A673 (cell line): ENCODE data around the gene NT5E. TPM values are rescaled to one million over a fixed set of nuclear protein-coding genes. Genes with fewer than 3 reads are reported as not detected.

Experiments
- BruUV-seq: library from RNA; stranded (reverse); fragments of 400-500 nt; replicated peaks from 2 replicates; lab custom pipeline; 2021; lab: Mats Ljungman, UMichigan
- CTCF ChIA-PET: fragments of 300-600 bp; sonication (Branson Sonifier 250); formaldehyde crosslinking; loops from one replicate; lab custom pipeline; 2022; ENCODE audit warnings: antibody characterized with exemption; lab: Charles Lee
- POLR2A ChIA-PET: fragments of 300-600 bp; sonication (Branson Sonifier 250); formaldehyde crosslinking; loops from one replicate; lab custom pipeline; 2022; ENCODE audit warnings: antibody characterized with exemption; ENCODE audit not compliant: low non-redundant PET; lab: Charles Lee
- DNase-seq: peaks from one replicate; pipeline ENCODE4 v3.0.0-alpha.2; 2015; ENCODE audit warnings: low spot score
- H3K27ac ChIP-seq: fragments of 200-600 bp; sonication (generic); 2 replicates; pipeline ENCODE4 v1.5.1; 2016; ENCODE audit warnings: mixed run types, low read depth, mild to moderate bottlenecking, mixed read lengths, antibody characterized with exemption, low read length; ENCODE audit not compliant: poor library complexity, severe bottlenecking
- H3K27me3 ChIP-seq: fragments of 200-600 bp; sonication (generic); replicated peaks from 2 replicates; pipeline ENCODE4 v1.6.1; 2017; ENCODE audit warnings: mixed run types, low read depth, mild to moderate bottlenecking, mixed read lengths, antibody characterized with exemption, low read length; ENCODE audit not compliant: insufficient read depth, poor library complexity
- H3K36me3 ChIP-seq: fragments of 200-600 bp; sonication (generic); 2 replicates; pipeline ENCODE4 v1.6.1; 2016; ENCODE audit warnings: mixed run types, mild to moderate bottlenecking, mixed read lengths, antibody characterized with exemption, low read length; ENCODE audit not compliant: insufficient read depth, poor library complexity, severe bottlenecking
- H3K4me1 ChIP-seq: fragments of 200-600 bp; sonication (generic); 2 replicates; pipeline ENCODE4 v1.6.1; 2017; ENCODE audit warnings: mixed run types, mild to moderate bottlenecking, mixed read lengths, antibody characterized with exemption, low read length; ENCODE audit not compliant: insufficient read depth, poor library complexity, severe bottlenecking
- H3K4me3 ChIP-seq: fragments of 200-600 bp; sonication (generic); 2 replicates; pipeline ENCODE4 v1.5.1; 2016; ENCODE audit warnings: low read depth, mixed run types, mild to moderate bottlenecking, mixed read lengths, low read length; ENCODE audit not compliant: poor library complexity, severe bottlenecking
- H3K9me3 ChIP-seq: fragments of 200-600 bp; sonication (generic); 2 replicates; pipeline ENCODE4 v1.6.1; 2016; ENCODE audit warnings: mixed run types, low read depth, mild to moderate bottlenecking, mixed read lengths, antibody characterized with exemption, low read length; ENCODE audit not compliant: poor library complexity, severe bottlenecking
- CTCF ChIP-seq: fragments of 300-800, 200-600 bp; sonication (generic); conservative IDR thresholded peaks from 2 replicates; pipeline ENCODE4 v1.5.1; 2017; ENCODE audit warnings: low read depth, mild to moderate bottlenecking, antibody characterized with exemption, low read length, moderate library complexity, mixed read lengths
- EZH2 ChIP-seq: fragments of 200-600 bp; sonication (generic); IDR thresholded peaks from 2 replicates; pipeline ENCODE4 v1.6.1; 2017; ENCODE audit warnings: borderline replicate concordance, low read depth, mild to moderate bottlenecking, mixed read lengths, antibody characterized with exemption, low read length; ENCODE audit not compliant: poor library complexity, severe bottlenecking
- intact Hi-C: fragments of 100-400 bp; cut with micrococcal nuclease; formaldehyde crosslinking; loops from one replicate; pipeline ENCODE4 v1.10.0; 2022; ENCODE audit not compliant: unreplicated experiment
- total RNA-seq: library from RNA; stranded (reverse); gene quantifications from 2 replicates; pipeline ENCODE4 v1.2.3, GENCODE V29; 2021

Gene NT5E
- total RNA-seq, 1 experiment from 2014 or later = 32.7 TPM

GRCh38 chr6:85493389-85493788, 43.5 kb downstream of the NT5E start:
- no peak overlapping the region for H3K27ac ChIP-seq
- intact Hi-C loops = no loop called here
- H3K4me1 ChIP-seq = no peaks in the 10 kb centered on the region
- DNase-seq = no peak
- H3K9me3 ChIP-seq = no peaks in the 10 kb centered on the region
- POLR2A ChIA-PET = no interaction called here
- H3K4me3 ChIP-seq = no peak overlapping the region
- TF ChIP-seq EZH2 (no peak), CTCF (no peak)
- no TSS peak for BruUV-seq
- H3K27me3 ChIP-seq = no peaks in the 10 kb centered on the region
- CTCF ChIA-PET = no interaction called here
- H3K36me3 ChIP-seq = no peaks in the 10 kb centered on the region

- Histone ChIP-seq H3K36me3 (no peaks in the 10 kb centered on the region), H3K4me3 (no peak overlapping the region), H3K27me3 (no peaks in the 10 kb centered on the region), H3K4me1 (no peaks in the 10 kb centered on the region), H3K9me3 (no peaks in the 10 kb centered on the region), H3K27ac (no peak overlapping the region)
- intact Hi-C loops = no loop called here
- TF ChIP-seq EZH2 (no peak), CTCF (no peak)
- ChIA-PET POLR2A (interaction anchor here (0.6 kb wide), 1 partner anchor 12 kb away, joined by 4 read pairs; no protein-coding TSS in a partner anchor), CTCF (interaction anchor here (2.1 kb wide), 1 partner anchor 12 kb away, joined by 5 read pairs; no protein-coding TSS in a partner anchor)
- BruUV-seq = TSS peak; percentile 79
- DNase-seq = no peak
These were observed 45.0 kb downstream of the NT5E start for GRCh38 chr6:85494547-85495536.

GRCh38 chr6:85496009-85496579, 46.2 kb downstream of the NT5E start:
- Histone ChIP-seq H3K27me3 (no peaks in the 10 kb centered on the region), H3K4me1 (no peaks in the 10 kb centered on the region), H3K9me3 (no peaks in the 10 kb centered on the region), H3K36me3 (no peaks in the 10 kb centered on the region), H3K4me3 (no peak overlapping the region), H3K27ac (no peak overlapping the region)
- DNase-seq = no peak
- TF ChIP-seq EZH2 (no peak), CTCF (no peak)
- intact Hi-C loops = no loop called here
- BruUV-seq = no TSS peak
- ChIA-PET POLR2A (no interaction called here), CTCF (interaction anchor here (2.1 kb wide), 1 partner anchor 13 kb away, joined by 5 read pairs; no protein-coding TSS in a partner anchor)
